GM04504 (cell line): ENCODE data around the gene SFXN2.

Source experiments
- DNase-seq: peaks from one replicate; pipeline ENCODE4 v3.0.0-alpha.2; 2012; ENCODE audit warnings: low read depth

Gene SFXN2

DNA sequence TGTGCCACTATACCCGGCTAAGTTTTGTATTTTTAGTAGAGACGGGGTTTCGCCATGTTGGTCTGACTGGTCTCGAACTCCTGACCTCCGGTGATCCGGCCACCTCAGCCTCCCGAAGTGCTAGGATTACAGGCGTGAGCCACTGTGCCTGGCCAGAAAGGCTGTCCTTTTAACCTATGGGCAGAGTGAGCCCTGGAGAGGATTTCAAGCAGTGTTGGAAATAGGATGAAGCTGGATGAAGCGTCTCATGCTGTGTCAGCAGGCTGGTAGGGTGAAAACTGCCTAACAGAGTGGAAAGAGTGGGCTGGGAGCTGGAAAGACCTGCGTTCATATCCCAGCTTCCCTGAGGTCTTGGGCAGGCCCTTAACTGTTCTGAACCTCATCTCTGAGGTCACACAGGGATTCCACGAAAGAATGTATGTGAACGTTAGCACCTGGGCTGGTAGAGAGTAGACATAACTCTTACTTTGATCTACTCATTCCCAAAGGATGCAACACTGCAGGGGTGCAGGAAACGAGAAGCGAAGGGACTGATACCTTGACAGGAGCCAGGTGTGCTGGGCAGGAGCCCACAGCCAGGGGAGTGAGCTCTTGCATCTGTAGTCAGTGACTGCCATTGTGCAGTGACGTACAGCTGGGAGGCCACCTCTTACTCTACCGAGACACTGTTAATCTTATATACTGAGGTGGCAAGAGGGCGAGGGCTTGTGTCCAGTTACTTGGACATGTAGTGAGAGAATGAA lies 63.4 kb downstream of the SFXN2 start:
- no peak for DNase-seq

GRCh38 chr10:102778781-102779180 lies 64.3 kb downstream of the SFXN2 start:
- DNase-seq: no peak

DNA sequence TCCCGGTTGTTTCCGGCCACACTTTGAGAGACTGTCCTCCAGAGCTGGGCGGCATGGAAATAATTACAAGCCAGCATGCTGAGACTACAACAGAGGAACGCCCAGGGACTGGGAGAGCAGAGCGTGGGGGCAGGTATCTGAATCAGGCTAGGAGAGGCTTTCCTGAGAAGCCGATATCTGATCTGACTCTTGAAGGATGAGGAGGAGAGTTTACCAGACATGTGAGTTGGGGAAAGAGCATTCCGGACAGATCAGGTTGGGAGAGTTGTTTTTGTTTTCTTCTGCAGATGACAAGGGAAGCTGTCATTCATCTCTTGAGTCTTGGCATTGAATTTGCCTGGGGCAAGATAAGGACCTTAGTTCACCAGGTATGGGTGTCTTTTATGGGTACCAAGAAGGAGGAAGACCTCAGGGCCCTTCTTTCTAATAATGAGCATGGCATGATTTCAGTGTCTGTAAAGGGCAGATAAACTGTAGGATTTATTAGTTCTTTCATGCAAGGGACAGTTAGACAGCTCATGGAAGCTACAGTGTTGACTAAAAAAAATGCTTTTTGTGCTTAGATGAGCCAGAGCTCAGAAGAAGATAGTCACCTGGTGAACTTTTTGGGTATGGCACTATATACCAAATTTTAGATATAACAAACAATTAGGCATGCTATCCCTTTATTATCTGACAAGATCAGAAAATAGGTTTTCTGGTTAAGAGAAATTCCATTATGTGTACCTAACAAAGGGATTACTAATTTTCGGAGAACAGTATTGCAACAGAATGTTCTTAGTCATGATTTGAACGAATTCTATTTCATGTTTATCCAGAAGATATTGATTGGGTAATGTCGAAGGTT lies 65.5 kb downstream of the SFXN2 start:
- DNase-seq: no peak

DNA sequence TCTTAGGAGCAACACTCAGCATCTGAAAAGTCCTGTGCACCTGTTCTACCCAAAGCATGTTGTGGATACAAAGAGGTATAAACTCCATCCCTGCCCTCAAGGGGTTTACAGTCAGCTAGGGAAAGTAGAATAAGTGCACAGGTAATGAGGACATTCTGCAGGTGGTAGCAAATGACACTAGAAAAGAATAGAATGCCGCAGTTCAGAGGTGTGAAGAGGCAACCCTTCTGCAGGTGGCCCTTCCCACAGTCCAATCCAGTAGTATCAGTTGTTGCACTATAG lies 66.0 kb downstream of the SFXN2 start:
- no peak for DNase-seq

- no peak for DNase-seq
Measured at GRCh38 chr10:102781090-102781920, 66.9 kb downstream of the SFXN2 start.

DNA sequence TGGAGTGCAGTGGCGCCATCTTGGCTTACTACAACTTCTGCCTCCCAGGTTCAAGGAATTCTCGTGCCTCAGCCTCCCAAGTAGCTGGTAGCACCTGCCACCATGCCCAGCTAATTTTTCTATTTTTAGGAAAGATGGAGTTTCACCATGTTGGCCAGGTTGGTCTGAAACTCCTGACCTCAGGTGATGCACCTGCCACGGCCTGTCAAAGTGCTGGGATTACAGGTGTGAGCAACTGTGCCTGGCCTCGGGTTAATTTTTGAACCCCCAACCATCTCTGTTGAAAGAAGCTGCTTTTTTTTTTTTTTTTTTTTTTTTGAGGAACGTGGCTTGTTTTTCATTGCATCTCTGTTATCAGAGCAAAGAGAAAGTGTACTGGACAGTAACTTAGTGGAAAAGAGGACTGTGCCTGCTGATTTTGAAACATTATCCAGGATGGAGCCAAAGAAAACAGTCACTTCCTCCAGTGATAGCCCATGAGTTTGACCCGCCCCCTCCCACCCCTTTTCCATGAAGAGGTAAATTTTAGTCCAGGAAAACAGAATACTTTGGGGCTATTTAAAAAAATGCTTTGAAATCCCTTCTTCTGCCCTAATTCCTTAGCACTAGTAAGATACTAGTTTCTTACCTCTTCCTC lies 67.6 kb downstream of the SFXN2 start:
- DNase-seq: no peak

- peak; percentile 53 for DNase-seq
Measured at GRCh38 chr10:102782673-102783551, 68.5 kb downstream of the SFXN2 start.

GRCh38 chr10:102783568-102783967 lies 69.1 kb downstream of the SFXN2 start:
- no peak for DNase-seq

DNA sequence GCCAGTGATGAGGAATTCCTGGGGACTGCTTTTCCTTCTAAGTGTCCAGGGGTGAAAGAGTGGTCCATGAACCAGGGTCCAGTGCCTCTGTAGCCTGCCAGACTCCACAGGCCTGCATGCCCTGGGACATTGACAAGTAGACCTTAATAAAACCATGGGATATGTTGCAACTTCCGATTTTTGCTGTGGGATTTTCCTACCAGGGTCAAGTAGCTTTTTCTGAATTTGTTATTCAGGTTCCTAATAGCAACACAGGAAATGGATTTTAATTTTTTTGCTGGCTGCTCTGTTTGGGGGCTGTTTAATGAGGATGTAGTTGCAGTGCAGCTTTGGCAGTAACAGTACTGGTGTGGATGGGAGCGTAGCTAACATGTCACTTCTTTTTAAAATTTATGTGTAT lies 71.4 kb downstream of the SFXN2 start:
- DNase-seq: no peak

DNA sequence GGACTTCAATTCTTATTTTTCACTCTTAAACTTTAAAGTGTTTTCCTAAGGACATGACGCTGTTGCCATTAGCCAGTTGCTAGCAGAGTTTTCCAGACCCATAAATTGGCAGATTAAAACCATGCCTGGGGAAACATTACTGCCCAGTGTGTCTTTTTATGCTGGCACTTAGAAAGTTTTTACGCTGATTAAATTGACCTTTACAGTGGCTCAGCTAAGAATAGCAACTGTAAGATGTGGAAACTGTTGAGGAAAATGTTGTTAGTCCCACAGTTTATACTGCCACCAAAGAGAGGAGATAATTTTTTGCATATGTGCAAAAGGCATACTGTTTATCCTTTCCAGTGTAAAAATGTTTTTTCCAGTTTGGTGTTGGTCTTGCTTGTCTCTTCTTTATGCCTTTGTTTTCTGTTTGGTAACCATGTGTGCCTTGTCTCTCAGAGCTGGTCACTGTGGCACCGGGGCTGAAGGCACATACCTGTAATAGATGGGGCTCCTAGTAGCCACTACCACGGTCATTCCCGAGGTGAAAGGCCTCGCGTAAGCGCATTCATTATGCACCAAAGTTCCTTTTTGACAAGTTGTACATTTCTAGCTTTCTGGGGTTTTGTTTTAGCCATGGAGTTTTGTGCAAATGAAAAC lies 77.4 kb downstream of the SFXN2 start:
- no peak for DNase-seq
